IPS-20b (cell line): ENCODE data around the gene AARS2.

Source experiments
- H3K27ac ChIP-seq: one replicate; pipeline ENCODE4 v1.5.1; 2013; ENCODE audit warnings: low read length
- H3K27me3 ChIP-seq: 2 replicates; pipeline ENCODE4 v1.6.1; 2013; ENCODE audit warnings: mild to moderate bottlenecking, low read length, inconsistent platforms; ENCODE audit not compliant: insufficient read depth
- H3K36me3 ChIP-seq: 2 replicates; pipeline ENCODE4 v1.6.1; 2013; ENCODE audit warnings: low read depth, mild to moderate bottlenecking, inconsistent platforms, low read length, moderate library complexity; ENCODE audit not compliant: insufficient read depth
- H3K4me1 ChIP-seq: 2 replicates; pipeline ENCODE4 v1.6.1; 2013; ENCODE audit warnings: mild to moderate bottlenecking, control low read depth, inconsistent platforms, low read length, moderate library complexity; ENCODE audit not compliant: insufficient read depth
- H3K4me3 ChIP-seq: 2 replicates; pipeline ENCODE4 v1.5.1; 2013; ENCODE audit warnings: mild to moderate bottlenecking, low read length, inconsistent platforms
- H3K9ac ChIP-seq: 2 replicates; pipeline ENCODE4 v1.6.1; 2013; ENCODE audit warnings: low read depth, mild to moderate bottlenecking, inconsistent platforms, low read length, moderate library complexity
- H3K9me3 ChIP-seq: 2 replicates; pipeline ENCODE4 v1.6.1; 2013; ENCODE audit warnings: mild to moderate bottlenecking, low read depth, low read length, inconsistent platforms; ENCODE audit not compliant: insufficient read depth

AARS2 gene

DNA sequence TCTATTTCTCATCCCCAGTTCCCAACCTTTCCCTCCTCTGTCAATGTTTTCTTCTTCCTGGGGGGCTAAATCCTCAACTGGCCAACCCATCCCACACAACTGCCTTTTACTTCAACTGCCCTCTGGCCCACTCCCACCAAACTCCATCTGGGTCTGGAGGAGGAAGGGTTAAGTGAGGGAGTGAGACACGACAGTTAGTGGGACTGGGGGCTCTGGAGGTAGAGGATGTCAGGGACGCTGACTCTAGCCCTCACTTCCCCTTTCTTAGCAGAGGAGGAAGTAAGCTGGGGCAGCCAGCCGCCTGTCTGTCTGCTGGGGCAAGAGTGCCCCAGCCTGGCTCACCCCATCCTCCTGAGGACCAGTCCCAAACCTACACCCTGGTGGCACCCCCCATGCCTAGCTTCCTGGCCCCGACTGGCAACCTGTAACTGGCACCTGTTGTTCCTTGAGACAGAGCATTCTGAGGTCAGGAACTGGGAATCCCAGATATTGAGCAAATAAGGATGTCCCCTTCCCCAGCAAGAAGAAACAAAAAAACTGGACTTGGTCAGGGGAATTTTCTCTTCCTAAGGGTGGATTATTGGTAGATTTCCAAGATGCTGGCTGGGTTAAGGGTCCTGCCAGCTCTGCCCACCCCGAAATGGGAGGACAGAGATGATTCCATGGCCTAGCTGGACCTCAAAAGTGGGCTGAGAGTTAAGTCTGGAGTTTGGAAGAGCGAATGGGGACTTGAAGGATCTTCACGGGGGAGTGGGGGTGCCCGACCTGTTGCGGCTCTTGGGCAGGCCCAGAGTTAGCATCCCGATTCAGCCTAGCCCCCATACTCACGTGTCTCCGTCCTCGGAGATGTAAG lies 48.8 kb downstream of the AARS2 start:
- Histone ChIP-seq H3K9me3 (no peaks in the 10 kb centered on the region), H3K4me3 (peak overlapping the region; percentile 85), H3K27me3 (peaks cover 17% of the 10 kb centered on the region), H3K9ac (peak overlapping the region; percentile 77; the same call in 1 of the 2 replicates), H3K36me3 (peaks cover 21% of the 10 kb centered on the region), H3K27ac (no peak overlapping the region), H3K4me1 (peaks cover 36% of the 10 kb centered on the region)

DNA sequence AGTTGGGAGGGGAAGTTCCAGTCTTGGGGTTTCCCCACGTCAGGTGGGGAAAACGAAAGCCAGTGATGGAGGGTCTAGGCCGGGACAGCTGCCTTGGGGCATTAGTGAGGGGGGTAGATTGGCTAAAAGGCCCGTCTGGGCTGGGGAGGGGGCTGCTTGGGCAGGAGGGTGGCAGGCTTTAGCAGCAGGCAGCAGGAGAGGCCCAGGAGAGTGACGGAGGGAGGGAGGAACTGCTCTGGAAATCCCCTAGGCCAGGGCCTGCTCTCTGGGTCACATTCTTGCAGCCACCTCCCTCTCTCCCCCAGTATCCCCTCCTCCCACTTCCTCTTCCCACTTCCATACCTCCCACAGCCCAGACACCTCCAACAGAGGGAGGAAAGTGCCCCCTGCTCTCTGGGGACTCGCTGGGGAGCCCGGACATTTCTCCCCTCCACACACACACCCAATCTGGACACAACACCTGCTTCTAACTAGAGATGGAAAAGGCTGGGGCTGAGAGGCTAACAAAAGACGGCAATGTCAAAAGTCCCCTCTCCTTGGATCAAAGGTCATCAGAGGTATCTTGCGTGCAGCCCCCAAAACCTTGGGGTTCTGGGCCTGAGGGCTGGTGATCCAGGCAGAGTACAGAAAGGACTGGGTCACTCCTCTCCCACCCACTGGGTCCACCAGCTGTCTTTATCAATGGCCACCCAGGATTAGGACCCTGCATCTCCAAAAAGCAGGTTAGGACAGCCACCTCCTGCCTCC lies 49.6 kb downstream of the AARS2 start:
- no peak overlapping the region for H3K27ac ChIP-seq
- peak overlapping the region; percentile 85; the same call in 1 of the 2 replicates for H3K4me3 ChIP-seq

DNA sequence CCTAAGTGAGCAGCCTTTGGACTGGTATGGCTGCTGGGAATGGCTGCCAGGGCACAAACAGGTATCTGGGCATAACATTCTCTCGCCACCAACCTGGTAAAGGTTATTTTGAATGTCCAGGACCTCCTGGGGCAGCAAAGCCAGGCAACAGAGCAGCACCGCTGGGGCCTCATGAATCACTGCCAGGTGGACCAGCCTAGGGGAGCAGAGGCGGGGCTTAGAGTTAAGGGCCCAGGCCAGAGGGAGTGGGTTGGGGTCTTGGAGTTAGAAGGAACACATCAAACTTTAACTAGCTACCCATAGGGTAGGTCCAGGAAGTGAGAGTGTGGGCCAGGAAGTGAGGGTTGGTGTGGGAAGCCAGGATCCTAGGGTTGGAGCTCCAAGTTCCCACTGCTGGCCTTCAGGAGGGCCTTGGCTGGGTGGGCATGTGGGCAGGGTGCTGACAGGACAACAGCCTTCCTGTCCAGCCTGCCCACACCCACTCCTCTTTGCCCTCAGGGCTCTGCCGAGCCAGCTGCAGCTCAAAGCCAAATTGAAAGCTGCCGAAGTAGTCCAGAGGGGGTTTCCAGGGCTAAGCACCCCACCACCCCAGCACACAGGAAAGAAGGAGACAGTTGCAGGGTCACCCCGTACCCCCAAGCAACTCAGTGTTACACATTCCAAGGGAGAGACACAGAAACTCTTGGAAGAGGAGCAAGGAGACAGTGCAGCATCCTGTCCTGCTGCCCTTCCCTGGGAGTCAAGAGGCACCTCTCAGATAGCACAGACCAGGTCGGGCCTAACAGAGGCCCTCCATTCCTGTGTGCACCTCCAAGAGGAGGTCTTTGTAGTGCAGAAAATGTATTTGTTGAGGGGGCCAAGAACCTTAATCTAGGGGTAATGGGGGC lies 50.4 kb downstream of the AARS2 start:
- peak overlapping the region; percentile 77; the same call in 1 of the 2 replicates for H3K9ac ChIP-seq
- no peaks in the 10 kb centered on the region for H3K9me3 ChIP-seq
- H3K27me3 ChIP-seq: peaks cover 7% of the 10 kb centered on the region
- H3K27ac ChIP-seq: no peak overlapping the region
- H3K4me1 ChIP-seq: peaks cover 31% of the 10 kb centered on the region
- peaks cover 36% of the 10 kb centered on the region for H3K36me3 ChIP-seq
- peak overlapping the region; percentile 85; the same call in 1 of the 2 replicates for H3K4me3 ChIP-seq

More for the DNA sequence above, 49.6 kb downstream of the AARS2 start:
- peaks cover 33% of the 10 kb centered on the region for H3K4me1 ChIP-seq
- H3K36me3 ChIP-seq: peaks cover 30% of the 10 kb centered on the region
- peaks cover 8% of the 10 kb centered on the region for H3K27me3 ChIP-seq
- peak overlapping the region; percentile 77; the same call in 1 of the 2 replicates for H3K9ac ChIP-seq
- no peaks in the 10 kb centered on the region for H3K9me3 ChIP-seq

DNA sequence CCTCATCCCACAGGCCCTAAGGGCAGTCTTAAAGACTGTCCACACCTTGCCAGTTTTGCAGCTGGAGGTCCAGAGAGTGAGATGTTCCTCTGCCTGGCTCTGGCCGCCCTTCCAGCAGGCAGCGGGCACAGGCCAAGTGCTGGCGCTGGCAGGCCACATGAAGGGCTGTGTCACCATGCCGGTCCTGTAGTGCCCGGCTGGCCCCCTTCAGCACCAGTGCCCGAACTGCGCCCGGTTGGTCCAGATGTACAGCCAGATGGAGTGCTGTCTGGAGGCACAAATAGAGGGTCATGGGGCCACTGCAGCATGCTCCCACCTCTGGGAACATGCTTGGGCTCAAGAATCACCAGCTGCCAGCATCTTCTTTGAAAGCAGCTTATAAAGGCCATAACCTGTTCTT lies 51.6 kb downstream of the AARS2 start:
- Histone ChIP-seq H3K9me3 (no peaks in the 10 kb centered on the region), H3K4me3 (no peak overlapping the region), H3K4me1 (peaks cover 31% of the 10 kb centered on the region), H3K9ac (no peak overlapping the region), H3K36me3 (peaks cover 36% of the 10 kb centered on the region), H3K27ac (no peak overlapping the region), H3K27me3 (peaks cover 7% of the 10 kb centered on the region)

DNA sequence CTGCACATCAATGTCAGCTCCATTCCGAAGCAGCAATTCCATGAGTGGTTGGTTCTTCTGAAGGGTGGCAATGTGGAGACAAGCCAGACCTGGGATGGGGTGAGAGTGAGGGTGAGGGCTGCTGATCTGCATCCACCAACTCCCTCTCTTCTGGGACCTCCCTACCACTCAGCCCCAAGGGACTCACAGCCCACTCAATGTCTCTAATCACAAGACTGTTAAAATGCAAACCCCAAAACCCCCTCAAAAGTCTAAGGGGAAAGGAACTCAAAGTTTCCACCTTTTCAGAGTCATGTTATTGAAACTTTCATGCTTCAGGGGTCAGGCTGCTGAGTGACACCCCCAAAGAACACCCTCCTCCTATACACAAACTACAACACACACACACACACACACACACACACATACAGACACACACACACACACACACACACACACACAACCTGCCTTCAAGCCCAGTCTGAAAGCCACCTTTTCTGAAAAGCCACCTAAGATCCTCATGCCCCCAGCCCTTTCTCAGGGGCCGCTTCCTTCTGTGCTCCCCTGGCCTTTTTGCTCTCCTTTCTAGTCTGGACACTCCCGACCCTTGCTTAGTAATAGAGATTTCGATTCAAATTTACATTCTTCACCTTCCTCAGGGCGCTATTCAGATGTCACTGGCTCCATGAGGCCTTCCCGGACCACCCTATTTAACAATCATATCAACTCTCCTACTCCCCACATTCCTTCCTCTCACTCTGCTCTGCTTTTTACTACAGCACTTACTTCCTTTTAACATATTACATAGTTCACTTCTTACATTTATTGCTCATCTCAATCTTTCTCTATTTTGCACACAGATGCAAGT lies 52.5 kb downstream of the AARS2 start:
- Histone ChIP-seq H3K4me3 (no peak overlapping the region), H3K4me1 (peaks cover 33% of the 10 kb centered on the region), H3K9me3 (no peaks in the 10 kb centered on the region), H3K27ac (no peak overlapping the region), H3K27me3 (peaks cover 7% of the 10 kb centered on the region), H3K9ac (no peak overlapping the region), H3K36me3 (peaks cover 38% of the 10 kb centered on the region)

DNA sequence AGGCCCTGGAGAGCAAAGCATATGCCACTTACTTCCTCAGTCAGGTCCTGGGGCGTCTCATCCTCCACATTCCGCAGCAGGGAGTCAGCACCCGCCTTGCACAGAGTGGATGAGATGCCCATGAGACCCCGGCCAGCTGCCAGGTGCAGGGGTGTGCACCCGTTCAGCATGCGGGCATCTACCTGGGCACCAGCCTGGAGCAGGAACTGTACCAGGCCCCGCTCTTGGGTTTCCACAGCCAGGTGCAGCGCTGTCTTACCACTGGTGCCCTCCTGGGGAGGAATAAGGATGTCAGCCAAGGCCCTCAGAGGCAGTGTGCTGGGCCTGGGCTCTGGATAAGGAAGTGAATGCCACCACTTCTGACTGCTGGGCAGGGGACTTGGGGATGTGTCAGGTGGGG lies 53.1 kb downstream of the AARS2 start:
- Histone ChIP-seq H3K9ac (no peak overlapping the region), H3K4me1 (peaks cover 36% of the 10 kb centered on the region), H3K36me3 (peaks cover 45% of the 10 kb centered on the region), H3K4me3 (no peak overlapping the region), H3K9me3 (no peaks in the 10 kb centered on the region), H3K27ac (no peak overlapping the region), H3K27me3 (peaks cover 7% of the 10 kb centered on the region)

DNA sequence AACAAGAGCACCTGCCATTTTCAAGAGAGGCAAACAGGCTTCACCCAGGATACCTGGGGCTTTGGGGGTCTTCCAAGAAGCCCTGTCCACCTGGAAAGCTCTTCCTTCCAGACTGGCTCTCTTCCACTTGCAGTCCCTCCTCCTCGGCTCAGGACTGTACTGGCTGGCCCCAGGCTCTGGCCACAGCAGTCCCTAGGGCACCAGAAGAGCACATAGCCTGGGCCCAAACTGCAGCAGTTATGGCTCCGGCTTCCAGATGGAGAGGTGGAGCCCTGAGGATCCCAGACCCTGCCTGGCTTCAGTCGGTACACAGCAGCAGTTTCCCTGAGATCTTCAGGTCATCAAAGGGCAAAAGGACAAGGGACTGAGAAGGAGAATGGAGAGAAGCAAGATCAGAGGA lies 54.2 kb downstream of the AARS2 start:
- H3K9me3 ChIP-seq: no peaks in the 10 kb centered on the region
- no peak overlapping the region for H3K4me3 ChIP-seq
- peaks cover 56% of the 10 kb centered on the region for H3K36me3 ChIP-seq
- no peak overlapping the region for H3K27ac ChIP-seq
- H3K4me1 ChIP-seq: peaks cover 27% of the 10 kb centered on the region
- no peak overlapping the region for H3K9ac ChIP-seq
- no peaks in the 10 kb centered on the region for H3K27me3 ChIP-seq

DNA sequence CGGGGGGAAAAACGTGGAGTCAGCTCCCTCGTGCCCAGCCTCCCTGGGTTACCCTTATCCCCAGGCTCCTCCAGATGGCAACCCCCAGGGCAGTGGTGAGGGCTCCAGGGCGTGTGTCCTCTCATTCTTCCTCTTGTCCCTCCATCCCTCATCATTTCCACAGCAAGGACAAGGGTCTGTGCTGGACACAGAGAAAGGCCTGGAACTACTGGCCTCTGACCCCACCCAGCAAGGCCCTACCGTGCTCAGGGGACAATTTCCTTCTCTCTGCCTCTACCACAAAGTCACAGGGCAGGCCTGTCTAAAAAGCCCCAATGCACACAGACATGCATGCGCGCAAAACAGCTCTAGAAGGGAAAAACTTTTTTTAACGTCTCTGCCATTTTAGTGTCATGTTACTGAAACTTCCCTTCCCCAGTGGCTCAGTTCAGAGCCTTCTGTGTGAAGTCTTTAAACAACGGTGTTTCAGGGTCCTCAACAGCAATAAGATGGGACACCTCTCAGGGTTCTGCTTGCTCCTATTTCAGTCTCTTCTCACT lies 54.8 kb downstream of the AARS2 start:
- Histone ChIP-seq H3K36me3 (peaks cover 61% of the 10 kb centered on the region), H3K9me3 (no peaks in the 10 kb centered on the region), H3K4me1 (peaks cover 22% of the 10 kb centered on the region), H3K27me3 (no peaks in the 10 kb centered on the region), H3K9ac (peak overlapping the region; percentile 73; the same call in 1 of the 2 replicates), H3K27ac (no peak overlapping the region), H3K4me3 (no peak overlapping the region; the same call in 1 of the 2 replicates)

DNA sequence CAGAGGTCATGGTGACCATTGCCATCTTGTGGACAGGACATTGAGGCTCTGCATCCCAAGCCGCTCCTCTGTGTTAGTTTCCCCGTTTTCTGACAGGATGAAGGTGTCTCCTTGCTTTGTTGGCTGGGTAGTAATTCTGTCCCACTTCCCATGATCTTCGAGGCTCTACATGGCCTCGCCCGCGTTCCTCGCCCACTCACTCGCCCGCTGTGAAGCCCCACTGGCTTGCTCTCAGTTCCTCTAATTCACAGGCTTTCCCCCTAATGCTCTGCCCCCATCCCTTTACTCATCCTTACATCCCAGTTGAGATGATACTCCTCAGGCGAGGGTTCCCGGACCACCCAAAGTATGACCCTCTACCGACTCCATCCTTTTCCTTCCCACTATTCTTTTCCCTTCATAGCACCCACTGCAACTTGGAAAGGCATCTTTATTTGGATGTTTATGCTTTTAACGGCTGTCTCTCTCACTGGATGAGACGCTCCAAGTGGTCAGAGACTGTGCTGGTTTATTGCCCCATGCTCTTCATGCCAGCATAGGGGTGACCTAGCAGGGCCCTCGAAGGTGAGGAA lies 55.3 kb downstream of the AARS2 start:
- Histone ChIP-seq H3K9me3 (no peaks in the 10 kb centered on the region), H3K4me1 (peaks cover 16% of the 10 kb centered on the region), H3K9ac (peak overlapping the region; percentile 73; the same call in 1 of the 2 replicates), H3K27ac (no peak overlapping the region), H3K27me3 (no peaks in the 10 kb centered on the region), H3K36me3 (peaks cover 66% of the 10 kb centered on the region), H3K4me3 (peak overlapping the region; percentile 91)

DNA sequence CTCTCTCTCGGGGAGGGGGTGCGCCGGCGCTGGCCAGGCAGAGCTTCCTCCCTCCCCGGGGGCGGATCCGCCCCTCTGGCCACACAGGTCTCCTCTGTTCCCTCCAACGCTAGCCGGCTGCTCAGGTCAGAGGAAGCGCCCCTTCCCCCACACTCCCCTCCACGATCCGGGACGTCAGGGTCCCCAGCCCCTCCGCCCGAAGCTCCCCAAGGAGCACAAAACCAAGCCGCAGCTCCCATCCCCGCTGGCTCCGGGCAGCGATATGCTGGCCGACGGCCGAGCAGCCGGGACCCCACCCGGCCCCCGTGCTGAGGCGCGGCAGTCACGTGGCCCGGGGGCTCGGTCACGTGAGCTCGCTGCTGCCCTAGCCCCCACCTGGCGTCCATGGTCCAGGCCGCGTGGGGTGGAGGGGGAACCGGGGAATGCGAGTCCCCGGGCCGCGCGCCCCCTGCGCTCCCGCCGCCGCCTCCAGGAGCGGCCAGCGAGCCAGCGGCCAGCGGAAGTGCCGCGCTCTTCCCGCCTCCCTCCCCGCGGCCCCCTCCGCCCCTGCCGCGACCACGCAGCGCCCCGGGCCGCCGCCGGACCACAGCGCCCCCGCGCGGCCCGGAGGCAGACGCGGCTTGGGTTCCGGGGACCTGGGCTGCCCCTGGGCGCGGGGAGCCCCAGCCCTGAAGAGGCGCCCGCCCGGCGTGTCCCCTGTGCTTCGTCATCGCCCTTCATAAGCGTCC lies 56.0 kb downstream of the AARS2 start, which contains the start of gene SLC35B2:
Gene SLC35B2 (minus strand): TSS at position 504 of the 728 bp plus-strand sequence. CDS start 118 bp downstream, at position 386.
- Histone ChIP-seq H3K9ac (peak within 1 kb of the TSS; percentile 95), H3K4me3 (peak within 1 kb of the TSS; percentile 91), H3K36me3 (peaks cover 73% of the 10 kb centered on the region), H3K9me3 (no peaks in the 10 kb centered on the region), H3K27ac (peak within 1 kb of the TSS; percentile 84), H3K4me1 (peaks cover 10% of the 10 kb centered on the region), H3K27me3 (no peaks in the 10 kb centered on the region)
